Glomerular visceral epithelial cell (primary cell): ENCODE results near the gene RTN4R.
"Not testable (repeated sequence)": the region's sequence is repeated elsewhere in the genome, so short reads cannot be mapped to it uniquely, and the experiment has no call there.

ENCODE experiments used
- DNase-seq: peaks from one replicate; pipeline ENCODE4 v3.0.0-alpha.2; 2016; ENCODE audit errors: extremely low spot score

The RTN4R gene

GRCh38 chr22:20286784-20287423, 18.8 kb upstream of the RTN4R start:
- not testable (repeated sequence) for DNase-seq

GRCh38 chr22:20286312-20286660, 18.2 kb upstream of the RTN4R start:
- not testable (repeated sequence) for DNase-seq

DNA sequence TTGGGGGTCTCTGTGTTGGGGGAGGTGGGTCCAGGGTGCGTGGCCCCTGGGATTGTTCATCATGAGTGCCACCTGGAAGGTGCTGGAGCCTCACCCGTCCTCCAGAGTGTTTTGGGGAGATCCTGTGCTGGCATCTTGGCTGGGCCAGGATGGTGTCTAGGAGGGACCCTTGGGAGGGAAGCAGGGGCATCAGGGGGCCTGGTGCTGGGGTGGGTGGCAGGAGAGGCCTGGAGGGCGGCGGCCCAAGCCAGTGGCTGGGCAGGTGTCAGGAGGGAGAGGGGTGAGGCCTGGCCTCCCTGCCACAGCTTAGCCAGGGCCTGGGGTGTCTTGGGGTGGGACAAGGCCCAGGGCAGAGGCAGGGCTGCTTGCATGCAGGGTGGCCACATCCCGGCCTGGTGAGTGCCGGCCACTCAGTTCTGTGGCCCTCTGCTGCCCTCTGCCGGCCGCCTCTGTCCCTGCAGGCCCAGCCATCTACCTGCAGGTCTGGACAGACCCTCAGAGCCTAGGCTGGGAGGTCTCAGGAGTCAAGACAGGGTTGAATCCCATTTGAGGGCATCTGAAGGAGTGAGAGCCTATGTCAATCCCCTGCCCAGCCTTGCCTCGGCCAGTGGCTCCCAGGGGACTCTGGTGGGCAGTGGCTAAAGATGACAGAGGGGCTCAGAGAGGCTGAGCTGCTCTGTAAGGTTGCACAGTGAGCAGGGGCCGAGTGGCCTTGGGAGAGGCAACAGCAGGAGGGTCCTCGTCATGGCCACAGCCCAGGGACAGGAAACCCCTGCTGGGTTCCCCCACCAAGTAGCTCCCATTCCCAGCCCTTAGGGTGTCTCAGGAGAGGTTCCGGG, 17.6 kb upstream of the RTN4R start:
- DNase-seq = peak; percentile 56

- no peak for DNase-seq
Measured at GRCh38 chr22:20284471-20285086, 16.5 kb upstream of the RTN4R start.

DNA sequence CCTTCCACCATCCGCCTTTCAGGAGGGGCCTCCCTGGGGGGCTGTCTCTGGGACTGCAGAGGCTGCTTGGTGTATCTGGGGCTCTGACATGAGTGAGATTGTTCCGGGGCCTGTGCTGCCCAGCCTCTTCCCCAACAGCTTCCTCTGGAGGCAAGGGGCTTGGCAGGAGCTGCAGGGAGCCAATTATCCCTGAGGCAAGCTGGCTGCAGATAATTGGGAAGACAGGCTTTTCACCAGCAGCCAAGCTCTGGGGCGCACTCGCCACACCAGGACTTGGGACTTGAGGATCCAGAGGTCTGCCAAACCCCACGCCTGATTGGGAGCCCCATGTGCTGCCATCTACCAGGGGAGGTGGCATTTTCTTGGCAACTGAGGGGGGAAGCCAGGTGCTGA, 15.6 kb upstream of the RTN4R start:
- no peak for DNase-seq

DNA sequence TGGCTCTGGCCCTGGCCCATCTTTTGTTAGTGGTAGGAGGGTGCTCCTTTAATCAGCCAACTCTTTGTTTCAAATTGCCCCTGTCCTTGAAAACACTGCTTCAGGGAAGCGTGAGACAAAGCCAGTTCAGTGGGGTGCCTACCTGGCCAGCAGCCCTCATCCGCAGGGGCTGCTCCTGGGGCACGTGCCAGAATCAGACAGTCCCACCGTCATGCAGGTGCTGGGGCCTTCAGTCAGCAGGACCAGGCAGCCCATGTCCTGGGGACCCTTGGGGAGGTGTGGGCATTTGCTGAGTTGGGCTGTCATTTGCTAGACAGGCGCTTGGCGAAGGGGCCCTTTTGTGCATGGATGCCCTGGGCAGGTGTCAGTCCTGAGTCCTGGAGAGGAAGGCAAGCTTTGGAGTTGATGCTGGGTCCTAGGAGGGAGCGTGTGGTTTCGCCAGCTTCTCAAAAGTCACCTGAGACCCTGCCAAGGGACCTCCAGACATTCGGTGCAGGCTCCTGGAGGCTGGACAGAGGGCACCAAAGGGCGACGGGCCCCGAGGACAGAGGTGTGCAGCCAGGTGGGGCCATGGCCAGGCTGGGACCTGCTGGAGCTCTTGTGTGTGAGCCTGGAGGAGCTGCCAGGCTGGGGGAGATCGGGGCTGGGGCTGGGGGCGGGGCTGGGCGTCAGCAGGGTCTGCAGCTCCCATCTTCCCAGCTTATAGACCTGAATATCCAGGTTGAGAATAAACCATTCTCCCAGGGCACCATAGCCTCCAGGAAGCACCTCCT, 15.0 kb upstream of the RTN4R start:
- DNase-seq = no peak

GRCh38 chr22:20281891-20282290, 13.8 kb upstream of the RTN4R start:
- DNase-seq = no peak

DNA sequence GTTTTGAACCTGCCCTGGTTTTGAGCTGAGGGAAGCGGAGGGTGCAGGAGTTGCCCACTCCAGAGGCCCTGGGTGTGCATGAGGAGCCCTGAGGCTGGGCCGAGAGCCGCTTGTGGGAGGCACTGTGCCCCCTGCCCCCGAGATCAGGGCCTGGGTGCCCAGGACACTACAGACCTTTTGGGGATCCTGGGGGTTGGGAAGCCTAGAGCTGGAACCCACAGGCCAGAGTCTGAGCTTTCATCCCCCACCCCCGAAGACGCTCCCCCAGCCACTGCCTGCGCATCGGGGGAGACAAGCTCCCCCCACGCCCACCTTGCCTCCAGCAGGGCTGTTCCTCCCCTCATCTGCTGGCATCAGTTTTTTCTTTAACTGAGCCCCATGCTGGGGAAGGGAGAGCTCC, 13.4 kb upstream of the RTN4R start:
- not testable (repeated sequence) for DNase-seq

DNA sequence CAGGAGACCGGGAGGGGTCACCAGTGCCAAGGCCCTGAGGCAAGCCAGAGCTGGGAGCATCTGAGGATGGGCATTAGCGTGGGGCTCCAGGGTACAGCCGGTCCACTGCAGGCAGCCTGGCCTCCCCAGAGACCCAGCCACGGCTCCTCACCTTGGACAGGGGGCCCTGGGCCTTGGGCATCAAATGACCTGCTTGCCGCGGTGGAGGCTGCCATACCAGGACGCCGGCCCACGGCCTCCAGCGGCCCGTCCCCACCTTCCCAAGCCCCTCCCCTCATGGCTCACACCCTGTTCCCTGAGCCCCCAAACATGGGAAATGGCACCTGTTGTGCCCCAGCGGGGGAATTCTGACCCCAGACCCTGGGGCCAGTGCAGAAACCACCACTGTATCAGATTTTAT, 12.7 kb upstream of the RTN4R start:
- DNase-seq = no peak

- not testable (repeated sequence) for DNase-seq
Measured at GRCh38 chr22:20280163-20280562, 12.0 kb upstream of the RTN4R start.

DNA sequence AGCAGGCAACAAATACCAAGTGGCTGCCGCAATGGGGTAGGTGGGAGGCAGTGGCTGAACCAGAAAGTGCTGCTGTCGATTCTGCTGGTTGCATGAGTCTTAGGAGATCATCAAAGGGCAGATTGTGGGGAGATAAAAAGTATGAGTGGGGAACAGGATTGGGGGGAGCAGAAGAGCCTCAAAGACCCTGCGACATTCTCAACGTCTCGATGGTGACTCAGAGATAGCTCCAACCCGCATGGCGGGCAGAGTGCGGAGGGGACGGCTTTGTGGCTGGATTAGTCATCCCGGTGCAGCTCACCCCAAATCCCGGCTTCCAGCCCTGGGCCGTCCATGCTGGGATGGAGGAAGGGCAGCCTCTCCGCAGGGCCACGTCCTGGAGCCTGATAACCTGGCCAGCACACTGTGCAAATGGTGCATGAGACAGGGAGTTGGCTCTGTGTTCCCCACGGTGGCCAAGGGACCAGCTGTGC, 11.6 kb upstream of the RTN4R start:
- peak; percentile 25 for DNase-seq

GRCh38 chr22:20278726-20279490, 10.8 kb upstream of the RTN4R start:
- not testable (repeated sequence) for DNase-seq

GRCh38 chr22:20277936-20278635, 10.0 kb upstream of the RTN4R start:
- not testable (repeated sequence) for DNase-seq

- no peak for DNase-seq
Measured at GRCh38 chr22:20276468-20276867, 8.3 kb upstream of the RTN4R start.

DNA sequence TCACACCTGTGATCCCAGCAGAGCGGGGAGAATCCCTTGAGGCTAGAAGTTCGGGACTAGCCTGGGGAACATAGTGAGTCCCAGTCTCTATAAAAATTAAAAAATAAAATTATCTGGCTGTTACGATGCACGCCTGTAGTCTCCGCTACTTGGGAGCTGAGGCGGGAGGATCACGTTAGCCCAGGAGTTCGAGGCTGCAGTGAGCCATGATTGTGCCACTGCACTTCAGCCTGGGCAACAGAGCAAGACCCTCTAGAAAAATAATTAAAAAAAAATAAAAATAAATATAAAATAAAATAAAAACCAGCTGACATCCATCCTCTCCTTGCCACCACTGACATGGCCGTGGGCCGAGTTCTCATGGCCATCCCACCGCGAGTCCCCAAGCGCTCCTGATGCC, 7.7 kb upstream of the RTN4R start:
- DNase-seq = no peak

DNA sequence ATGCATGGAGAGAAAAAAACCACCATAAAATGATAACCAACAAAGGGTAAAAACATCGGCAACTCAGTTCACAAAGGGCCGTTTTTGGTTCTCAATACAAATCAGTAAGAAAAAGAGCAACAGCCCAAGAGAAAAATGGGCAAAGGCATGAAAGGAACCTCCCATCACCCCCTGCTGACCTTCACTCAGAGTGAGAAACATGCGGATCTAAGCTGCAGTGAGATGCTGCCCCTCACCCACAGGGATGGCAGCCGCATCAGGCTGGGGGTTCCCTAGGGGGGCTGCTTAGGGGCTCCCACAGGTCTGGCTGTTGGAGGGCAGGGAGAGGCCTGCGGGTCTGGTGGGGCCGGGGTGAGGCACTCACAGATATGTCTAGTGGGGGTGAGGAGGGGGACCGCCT, 7.2 kb upstream of the RTN4R start:
- not testable (repeated sequence) for DNase-seq

DNA sequence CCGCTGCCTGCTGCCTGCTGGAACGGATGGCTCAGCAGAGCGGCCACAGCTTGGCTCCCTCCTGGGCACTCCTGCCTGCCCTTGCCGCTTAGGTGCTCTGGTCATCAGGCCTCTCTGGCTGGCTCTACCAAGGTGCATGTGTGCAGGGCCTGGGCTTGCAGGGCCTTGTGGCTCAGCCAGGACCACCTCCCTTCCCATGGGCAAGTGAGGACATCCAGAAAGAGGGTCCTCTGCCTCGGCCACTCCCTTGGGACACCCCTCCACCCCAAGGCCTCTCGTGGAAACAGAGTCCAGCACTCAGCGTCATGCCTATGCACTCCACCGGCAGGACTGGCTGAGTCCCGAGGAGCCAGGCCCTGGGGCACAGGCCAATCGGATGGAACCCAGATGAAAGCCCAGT, 6.3 kb upstream of the RTN4R start:
- not testable (repeated sequence) for DNase-seq

DNA sequence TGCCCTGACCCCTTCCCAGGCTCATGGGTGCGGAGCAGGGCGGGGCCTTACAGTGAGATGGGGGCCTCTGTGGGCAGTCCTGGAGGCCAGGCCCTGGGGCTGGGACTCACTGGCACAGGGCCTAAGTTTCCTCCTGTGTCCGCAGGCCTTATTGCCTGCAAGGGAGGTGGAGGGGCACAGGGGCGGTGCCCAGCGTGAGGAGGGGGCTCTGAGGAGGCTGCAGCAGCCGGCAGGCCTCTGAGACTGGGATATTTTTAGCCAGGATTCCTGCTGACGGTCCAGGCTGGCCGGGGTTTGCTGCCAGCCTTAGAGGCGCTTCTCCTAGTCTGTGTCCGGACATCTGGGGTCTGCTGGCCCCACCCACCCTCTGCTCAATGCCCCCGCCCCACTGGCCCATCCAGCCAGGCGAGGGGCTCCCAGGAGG, 5.7 kb upstream of the RTN4R start:
- no peak for DNase-seq

- no peak for DNase-seq
Measured at GRCh38 chr22:20272700-20273099, 4.6 kb upstream of the RTN4R start.

DNA sequence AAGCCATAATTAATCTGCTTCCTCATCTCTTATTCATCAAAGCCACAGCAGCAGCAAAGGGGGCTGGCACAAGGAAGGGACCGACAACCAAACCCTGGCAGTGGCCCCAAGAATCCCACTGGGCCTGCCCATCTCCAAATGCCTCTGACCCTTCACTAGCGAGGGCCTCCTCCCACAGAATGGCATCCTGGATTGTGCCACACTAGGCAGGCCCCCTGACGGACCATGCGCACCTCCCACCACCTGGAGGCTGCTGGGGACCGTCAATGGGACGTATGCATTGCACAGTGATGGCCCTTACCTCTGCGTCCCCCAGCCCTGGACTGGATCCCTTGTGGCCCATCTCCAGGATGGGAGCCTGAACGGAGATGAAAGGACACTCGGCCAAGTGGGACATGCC, 4.1 kb upstream of the RTN4R start:
- DNase-seq = no peak
